HG03460 (cell line): Measurements from ENCODE around the gene SMIM1.

ENCODE experiments used
- ATAC-seq: cut with Tn5 transposase; IDR thresholded peaks from one replicate; pipeline ENCODE4 v1.9.1; 2021; ENCODE audit not compliant: unreplicated experiment

Gene SMIM1

DNA sequence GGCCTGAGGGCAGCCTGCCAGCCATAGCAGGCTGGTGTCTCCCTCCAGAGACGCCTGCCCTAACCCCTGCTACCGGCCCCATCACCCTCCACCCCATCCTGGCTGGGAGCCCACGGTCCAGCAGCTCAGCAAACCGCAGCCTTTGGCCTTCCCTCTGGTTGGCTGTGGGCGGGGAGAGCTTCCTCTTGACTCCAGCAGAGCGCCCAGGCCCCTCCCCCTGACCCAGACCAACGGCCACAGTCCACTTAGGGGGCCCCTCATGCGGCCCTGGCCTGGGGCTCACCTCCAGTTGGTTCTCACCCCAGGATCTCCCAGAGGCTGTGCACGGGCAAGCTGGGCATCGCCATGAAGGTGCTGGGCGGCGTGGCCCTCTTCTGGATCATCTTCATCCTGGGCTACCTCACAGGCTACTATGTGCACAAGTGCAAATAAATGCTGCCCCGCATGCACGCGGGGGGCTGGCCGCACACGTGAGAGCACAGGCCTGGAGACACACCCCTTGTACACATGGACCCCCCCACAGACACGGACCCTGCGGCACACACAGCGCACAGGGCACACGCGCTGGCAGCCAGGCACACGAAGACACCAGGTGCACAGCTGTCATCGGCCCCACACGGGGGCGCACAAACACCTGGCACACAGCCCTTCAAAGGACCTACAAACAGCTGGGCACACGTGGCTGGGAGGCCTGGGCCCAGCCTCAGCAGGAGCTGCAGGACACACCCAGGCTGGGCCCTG lies 3.1 kb downstream of the SMIM1 start:
- ATAC-seq = no peak

DNA sequence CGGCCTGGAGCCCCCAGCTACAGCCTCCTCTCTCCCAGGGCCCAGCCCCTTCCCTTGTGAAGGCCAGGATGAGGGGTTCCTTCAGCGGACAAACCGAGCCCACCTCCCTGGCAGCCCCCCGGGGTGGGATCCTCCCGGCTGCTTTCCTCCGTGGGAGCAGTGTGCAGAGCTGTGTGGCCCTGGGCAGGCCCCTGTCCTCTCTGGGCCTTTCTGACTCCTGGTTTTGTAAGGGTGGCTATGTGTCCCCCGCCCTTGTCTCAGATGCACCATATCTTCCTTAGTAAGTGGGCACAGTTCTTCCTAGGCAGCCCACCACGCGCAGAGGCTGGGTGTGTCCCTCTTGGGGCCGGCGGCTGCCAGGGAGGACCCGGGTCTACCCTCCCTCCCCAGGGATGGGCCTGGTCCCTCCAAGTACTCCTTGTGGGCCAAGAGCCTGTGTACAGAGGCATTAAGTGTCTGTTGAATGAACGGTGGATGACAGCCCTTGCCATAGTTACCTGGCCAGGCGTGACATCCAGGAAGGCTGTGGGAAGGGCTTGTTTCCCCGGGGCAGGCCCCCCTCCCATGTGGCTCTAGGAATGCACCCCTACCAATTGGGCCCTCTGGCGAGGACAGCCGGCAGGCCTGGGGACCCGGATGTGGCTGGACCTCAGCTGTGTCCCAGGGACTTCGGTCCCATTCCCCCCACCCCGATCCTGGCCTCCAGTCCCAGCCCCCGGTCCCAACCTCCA lies 3.8 kb downstream of the SMIM1 start:
- ATAC-seq = no peak

DNA sequence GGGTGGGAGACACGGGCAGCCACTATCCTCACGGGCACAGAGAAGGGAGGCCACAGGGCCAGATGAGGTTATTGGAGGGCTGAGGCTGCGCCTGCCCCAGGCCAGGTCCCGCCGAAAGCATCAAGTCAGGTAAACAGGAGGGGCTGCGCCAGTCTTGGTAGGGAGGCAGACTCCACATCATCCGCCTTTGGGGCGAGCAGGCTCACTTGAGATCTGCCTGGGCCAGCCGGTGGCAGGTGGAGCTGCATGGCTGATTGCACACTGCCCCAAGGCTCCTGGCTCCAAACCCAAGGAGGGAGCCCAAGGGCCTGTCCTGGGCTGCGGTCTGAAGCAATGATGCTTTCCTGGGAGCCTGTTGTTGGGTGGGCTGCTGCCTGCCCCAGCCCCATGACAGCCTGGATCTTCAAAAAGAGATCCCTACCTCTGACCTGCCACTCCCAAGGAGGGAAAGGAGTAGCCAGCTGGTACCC lies 4.6 kb downstream of the SMIM1 start:
- no peak for ATAC-seq

DNA sequence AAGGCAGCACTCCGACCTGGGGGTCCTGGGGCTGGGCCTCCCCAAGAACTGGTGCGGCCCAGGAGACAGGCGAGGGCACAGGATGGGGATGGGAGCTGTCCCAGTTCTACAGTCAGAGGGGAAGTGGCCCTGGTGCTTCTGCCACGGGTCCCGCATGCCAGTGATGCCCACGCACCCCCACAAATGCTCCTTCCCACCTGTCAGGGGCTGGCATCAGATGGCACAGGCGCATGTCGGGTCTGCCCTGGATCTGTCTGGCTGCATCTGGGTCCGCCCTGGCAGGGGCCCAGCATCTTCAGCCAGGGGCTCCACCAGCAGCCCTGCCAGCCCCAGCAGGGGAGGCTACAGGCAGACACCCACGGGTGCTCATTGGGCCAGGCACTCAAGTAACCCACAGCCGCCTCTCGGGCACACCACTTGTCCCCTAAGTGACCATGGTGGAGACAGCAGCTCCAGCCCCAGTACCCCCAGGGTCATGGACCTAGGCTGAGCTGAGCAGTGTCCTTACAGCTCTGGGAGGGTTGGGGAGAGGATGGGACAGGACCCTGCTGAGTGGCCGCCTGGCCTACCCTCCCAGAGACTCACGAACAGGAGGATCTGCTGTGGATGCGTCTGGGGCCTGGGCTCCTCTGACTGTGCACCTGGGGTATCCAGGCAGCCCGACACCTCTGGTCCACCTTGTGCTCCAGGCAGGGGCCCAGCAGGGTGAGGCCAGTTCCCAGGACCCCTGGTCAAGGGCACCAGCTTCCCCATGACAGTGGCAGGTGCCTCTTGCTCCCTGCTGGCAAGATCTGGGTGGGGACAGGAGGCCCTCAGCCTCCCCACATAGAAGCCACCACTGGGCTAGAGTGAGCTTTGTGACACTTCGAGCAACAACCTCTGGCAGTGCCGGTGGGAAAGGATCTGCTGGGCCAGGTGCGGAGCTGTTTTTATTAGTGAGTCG lies 5.4 kb downstream of the SMIM1 start:
- ATAC-seq = no peak

DNA sequence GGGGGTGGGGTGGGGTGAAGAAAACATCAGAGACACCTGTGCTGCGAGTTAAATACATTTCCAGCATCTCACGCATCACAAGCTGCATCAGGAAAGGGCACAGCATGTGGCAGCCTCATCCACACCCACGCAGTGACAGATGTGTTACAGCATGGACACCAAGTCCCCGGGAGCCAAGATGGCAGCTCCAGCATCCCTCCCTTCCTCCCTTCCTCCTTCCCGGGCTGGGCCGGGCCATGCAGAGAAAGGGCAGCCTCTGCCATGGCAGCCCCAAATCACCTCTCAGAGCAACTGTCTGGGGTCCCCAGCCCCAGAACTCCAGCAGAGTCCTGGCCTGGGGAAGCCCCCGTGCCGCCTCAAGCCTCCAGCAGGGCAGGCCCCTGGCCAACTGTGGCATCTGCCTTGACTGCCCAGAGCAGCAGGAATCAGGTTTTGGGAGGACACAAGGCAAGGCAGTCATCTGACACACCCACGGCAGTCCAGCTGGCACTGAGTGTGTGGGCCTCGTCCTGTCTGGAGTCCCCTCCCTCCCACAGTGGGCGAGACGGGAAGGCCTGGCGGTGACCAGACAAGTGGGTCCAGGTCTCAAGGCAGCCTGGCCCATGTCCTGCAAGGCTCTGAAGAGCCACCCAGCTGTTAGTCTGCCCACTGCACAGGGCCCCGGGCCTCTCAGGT lies 6.2 kb downstream of the SMIM1 start:
- no peak for ATAC-seq

DNA sequence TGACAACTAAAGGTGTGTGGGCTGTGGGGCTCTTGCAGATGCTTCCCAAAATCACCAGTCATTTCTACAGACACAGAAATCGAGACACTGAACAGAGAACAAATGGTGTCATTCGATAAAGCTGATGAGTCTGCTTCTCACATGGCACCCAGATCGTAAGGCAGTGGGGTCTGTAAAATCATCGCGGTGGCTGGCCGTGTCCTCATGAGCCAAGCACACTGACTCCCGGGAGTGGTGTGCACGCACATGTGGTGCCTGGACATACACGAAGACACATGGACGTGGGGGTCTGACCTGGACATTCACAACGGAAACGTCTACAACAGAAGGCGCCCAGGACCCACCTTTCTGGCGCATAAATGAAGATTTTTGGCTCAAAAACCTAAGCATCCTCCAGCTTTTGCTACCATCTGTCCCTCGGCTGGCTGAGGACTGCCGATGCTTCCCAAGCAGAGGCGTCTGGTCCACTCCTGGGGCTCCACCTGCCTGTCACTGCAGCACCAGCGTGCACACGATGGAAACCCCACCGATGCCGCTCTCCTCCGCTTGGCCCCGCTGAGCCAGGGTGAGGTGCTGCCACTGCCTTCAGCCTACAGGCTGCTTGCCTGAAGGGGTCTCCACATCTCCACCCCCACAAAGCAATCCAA lies 6.8 kb downstream of the SMIM1 start:
- ATAC-seq = no peak

DNA sequence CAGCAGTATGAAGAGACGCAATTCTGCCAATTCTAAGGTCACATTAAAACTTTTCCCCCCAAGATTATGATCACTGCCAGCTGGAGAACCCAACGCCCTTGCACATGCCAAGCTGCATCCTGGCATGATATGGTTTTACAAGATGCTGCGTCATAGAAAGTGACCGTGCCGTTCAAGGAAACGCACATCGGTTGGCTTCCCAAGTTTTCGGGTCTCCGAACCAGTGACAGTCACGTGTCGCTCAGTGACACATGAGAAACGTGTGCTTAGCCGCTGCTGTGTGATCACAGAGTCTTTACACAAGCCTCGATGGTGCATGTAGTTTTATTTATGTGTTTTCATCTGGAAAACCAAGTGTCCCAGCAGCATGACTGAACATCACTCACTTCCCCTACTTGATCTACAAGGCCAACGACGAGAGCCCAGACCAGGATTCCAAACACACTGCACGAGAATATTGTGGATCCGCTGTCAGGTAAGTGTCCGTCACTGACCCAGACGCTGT lies 7.4 kb downstream of the SMIM1 start:
- ATAC-seq = no peak

DNA sequence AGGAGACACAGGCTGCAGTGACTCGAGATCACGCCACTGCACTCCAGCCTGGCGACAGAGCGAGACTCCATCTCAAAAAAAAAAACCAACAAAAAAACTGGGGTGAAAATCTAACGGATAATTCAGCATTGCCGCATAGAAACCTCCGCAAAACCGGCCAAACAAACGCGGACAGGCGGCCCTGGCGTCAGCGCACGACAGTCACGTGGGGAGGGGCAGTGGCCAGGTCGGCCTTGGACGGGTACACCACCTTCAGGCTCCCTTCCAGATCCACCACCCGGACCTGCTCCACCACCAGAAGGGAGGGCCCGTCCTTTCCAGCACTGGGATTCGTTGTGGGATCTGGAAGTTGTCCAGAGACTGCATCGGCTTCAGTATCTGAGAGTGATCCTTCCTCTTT lies 8.4 kb downstream of the SMIM1 start:
- ATAC-seq = no peak

DNA sequence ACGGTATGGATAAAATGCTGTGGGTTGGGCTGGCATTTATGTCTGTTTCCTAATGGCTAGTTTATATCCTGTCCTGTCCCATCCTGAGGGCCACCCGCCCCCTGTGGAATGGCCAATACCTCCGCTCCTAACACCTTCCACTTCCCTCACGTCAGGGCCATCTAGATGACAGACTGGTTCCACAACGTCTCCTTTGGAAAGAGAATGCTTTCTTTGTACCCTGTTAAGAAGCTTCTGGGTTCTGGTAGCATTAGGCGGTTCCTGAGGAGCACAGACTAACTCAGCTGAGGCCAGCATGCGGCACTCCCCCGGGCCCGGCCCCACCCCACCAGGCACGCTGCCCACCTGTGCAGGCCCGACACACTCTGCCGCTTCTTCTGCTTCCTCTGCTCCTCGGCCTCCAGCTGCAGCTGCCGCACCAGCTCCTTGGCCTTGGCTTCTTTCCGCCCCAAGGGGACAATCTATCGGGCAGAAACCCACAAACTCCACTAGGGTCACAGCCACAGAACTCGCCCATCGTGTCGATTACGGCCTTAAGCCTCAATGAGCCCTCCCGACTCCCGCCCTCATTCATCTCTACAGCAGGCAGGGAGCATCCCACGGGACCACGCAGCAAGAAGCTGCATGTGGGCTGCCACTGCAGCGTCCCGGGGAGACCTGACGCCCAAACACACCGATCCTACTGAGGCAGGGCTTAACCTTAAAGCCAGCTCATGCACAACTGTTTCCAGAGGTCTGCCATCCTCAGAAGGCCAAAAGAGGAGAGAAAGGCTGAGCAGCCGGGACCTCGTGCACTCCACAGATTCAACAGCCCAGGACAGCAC lies 11.3 kb downstream of the SMIM1 start:
- ATAC-seq = no peak

DNA sequence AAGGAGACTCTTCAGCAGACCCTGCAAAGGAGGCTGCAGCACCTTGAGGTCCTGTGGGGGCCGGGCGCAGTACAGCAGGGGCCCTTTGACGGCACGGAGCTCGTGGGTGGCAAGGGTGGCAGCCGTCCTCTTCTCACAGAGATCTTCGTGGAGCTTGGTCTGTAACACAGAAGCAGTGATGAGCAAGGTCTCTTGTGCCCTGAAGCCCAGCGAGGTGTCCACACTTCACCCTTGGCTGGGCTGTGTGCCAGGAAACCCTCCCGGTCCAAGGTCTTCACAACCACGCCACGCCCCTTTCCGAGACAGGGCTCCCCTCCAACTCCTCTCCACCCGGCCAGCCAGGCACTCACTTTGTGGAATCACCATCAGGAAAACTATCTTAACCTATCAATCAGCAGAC lies 12.5 kb downstream of the SMIM1 start:
- no peak for ATAC-seq

DNA sequence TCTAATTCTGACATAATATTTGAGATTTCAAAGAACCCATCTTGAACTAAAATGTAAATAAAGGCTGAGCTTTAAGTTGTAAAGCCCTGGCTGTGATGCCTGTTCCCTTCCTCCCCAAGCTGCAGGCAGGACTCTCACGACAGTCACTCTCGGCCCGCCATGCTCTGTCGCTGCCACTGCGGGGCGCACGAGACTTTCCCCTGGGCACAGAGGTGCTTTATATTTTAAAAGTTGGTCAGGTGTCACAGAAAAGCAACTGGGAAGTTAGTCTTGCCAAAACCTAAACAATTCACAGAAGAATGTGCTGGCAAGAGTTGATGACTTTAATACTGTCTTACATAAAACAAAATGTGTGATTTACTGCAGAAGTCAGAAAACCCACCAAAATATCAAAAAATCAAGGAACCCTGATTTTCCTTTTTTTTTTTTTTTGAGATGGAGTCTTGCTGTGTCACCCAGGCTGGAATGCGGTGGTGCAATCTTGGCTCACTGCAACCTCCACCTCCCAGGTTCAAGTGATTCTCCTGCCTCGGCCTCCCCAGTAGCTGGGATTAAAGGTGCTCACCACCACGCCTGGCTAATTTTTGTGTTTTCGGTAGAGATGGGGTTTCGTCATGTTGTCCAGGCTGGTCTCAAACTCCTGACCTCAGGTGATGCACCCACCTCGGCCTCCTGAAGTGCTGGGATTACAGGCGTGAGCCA lies 13.1 kb downstream of the SMIM1 start:
- ATAC-seq = no peak

DNA sequence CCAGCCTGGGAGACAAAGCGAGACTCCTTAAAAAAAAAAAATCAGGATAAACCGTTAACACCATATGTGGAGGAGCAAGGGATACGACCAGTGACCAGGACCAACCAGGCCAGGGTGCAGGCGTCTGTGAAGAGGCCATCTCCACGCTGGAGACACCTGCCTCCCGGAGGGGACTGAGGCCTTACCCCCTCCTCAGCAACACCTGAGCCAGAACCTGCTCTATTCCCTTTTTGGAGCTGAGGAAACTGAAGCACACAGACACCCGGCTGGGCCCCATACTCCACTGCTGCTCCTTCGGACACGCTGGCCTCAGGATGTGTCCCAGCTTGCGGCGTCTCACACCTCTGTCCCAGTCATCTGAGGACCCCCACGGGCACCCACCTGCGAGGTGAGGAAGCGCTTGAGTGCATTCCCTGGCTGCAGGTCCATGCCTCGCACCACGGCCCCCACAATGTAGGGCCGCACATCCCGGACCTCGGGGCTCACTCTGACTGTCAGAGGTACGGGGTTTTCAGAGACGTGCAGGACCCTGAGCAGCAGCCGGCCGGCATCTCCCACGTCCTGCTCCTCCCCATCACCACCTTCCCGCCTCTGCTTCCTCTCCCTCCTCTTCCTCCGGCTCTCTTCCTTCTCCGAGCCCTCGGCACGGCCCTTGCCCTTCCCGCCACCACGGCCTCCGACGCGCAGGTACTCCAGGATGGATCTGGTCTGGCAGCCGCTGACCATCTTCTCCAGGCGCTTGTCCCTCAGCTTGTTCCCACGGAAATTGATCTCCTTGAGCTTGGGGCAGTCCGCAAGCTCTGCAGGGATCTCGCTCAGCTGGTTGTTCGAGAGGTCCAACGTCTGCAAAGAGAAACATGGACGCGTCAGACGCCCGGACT lies 14.2 kb downstream of the SMIM1 start:
- no peak for ATAC-seq

DNA sequence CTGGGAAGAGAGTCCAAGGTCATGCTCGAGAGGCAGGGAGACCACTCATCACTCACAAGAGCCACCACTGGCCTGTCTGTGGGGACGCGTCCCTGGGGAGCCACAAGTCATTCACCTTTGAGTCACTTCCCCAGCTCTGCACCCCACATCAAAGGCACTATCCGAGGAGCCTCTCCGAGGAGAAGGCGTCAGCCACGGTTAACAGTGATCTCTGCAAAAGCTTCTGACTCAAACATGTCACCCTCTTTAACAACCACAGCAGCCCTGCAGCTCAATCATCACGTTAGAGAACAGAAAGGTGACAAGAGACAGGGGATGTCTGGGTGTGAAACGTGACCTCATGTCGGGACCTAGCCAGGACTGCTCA lies 14.8 kb downstream of the SMIM1 start:
- no peak for ATAC-seq

DNA sequence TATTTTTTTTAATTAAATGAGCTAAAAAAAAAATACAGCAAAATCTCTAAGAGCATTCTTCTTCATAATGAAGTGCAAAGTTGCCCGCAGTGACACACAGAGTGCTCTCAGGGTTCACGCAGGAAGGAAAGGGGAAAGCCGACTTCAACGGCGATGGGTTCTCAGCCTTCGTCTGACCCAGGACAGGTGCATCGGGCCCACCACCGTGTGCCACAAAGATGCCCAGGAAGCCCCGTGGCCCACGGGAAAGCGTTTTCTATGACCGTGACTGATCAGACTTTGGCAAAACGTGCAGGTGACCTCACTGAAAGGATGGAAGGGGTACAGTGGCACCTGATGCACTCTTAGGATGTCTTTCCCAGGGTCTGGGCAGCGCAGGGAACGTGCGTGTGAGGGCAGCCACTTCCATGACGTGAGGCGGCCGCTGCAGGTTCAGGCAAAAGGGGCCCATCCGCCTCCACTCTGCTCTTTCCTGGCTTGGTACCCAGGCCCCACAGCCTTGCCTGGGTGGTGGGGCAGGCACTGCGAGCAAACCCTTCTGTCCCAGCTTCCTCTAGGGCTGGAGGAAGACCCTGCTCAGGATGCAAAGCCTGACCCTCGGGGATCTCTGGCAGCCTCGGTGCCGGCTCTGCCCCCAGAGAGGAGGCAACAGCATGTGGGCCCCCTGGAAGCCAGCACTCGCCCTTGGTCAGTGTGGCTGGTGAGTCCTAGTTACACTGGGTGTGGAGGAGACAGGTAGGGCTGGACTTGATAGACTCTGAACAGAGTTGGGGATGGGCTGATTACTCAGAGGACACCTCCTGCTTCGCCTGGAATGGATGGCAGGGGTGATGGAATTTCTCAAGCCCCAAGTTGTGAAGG lies 15.4 kb downstream of the SMIM1 start:
- ATAC-seq = no peak

DNA sequence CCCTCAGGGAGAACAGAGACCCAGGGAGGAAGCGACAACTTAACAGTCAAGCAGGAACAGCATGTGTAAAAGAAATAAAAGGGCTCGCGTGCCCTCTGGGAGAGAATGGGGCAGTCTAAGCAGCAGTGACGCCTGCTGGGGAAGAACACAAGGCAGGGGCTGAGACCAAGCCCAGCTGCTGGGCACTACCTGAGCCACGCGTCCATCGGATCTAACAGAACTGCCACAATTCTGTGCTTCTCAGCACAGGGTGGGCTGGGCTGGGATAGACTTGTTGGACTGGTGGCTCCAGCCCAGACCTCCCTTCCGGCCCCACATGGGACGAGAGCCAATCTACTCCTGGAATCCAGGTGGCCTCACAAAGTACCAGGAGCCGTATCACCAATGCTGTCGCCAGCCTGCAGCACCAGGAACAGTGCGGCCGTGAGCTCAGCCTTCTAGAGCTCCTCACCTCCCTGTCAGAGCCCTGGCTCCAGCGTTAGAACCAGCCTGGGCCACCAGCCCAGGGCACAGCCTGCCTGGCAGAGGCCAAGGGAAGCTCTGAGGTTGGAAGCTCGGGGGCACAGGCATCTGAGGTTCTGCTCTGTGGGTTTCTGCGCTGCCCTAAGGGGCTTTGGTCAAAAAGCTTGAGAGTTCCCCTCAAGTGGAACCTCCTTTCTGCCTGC lies 16.3 kb downstream of the SMIM1 start:
- no peak for ATAC-seq
